ENCODE measurements around the gene ARVCF.

Gene ARVCF

GRCh38 chr22:20015187-20015625, 1.4 kb downstream of the ARVCF start:
- DNase-seq, result no peak

GRCh38 chr22:20014526-20015186, 2.0 kb downstream of the ARVCF start:
- DNase-seq, result peak; percentile 6

- no peak for DNase-seq
These were observed 3.2 kb downstream of the ARVCF start for GRCh38 chr22:20013382-20013871.

GRCh38 chr22:20012741-20013331, 3.8 kb downstream of the ARVCF start:
- no peak for DNase-seq

GRCh38 chr22:20011993-20012740, 4.5 kb downstream of the ARVCF start:
- DNase-seq, result no peak

GRCh38 chr22:20011123-20011992, 5.3 kb downstream of the ARVCF start:
- no peak for DNase-seq

GRCh38 chr22:20010307-20011122, 6.1 kb downstream of the ARVCF start:
- DNase-seq, result no peak

GRCh38 chr22:20009582-20010306, 6.9 kb downstream of the ARVCF start:
- DNase-seq, result no peak

GRCh38 chr22:20009018-20009491, 7.6 kb downstream of the ARVCF start:
- DNase-seq, result no peak

GRCh38 chr22:20008221-20008995, 8.2 kb downstream of the ARVCF start:
- no peak for DNase-seq

- no peak for DNase-seq
These were observed 12.2 kb downstream of the ARVCF start for GRCh38 chr22:20004464-20004863.

GRCh38 chr22:20003304-20003703, 13.3 kb downstream of the ARVCF start:
- DNase-seq, result no peak

GRCh38 chr22:20002636-20003035, 14.0 kb downstream of the ARVCF start:
- no peak for DNase-seq

- DNase-seq, result no peak
These were observed 14.5 kb downstream of the ARVCF start for GRCh38 chr22:20002128-20002527.

GRCh38 chr22:20001082-20001638, 15.5 kb downstream of the ARVCF start:
- DNase-seq, result no peak

- no peak for DNase-seq
These were observed 16.2 kb downstream of the ARVCF start for GRCh38 chr22:20000246-20001081.

GRCh38 chr22:19998991-19999820, 17.4 kb downstream of the ARVCF start:
- no peak for DNase-seq

Data from DMS 273 treated with DMSO at 0.1 percent for 48 hours (cell line).